SKM-1 (cell line): ENCODE measurements around the gene EDAR.

ENCODE experiments used
- DNase-seq: peaks from one replicate; lab custom pipeline; 2025; ENCODE audit not compliant: unreplicated experiment; lab: John Stamatoyannopoulos, UW

EDAR gene

DNA sequence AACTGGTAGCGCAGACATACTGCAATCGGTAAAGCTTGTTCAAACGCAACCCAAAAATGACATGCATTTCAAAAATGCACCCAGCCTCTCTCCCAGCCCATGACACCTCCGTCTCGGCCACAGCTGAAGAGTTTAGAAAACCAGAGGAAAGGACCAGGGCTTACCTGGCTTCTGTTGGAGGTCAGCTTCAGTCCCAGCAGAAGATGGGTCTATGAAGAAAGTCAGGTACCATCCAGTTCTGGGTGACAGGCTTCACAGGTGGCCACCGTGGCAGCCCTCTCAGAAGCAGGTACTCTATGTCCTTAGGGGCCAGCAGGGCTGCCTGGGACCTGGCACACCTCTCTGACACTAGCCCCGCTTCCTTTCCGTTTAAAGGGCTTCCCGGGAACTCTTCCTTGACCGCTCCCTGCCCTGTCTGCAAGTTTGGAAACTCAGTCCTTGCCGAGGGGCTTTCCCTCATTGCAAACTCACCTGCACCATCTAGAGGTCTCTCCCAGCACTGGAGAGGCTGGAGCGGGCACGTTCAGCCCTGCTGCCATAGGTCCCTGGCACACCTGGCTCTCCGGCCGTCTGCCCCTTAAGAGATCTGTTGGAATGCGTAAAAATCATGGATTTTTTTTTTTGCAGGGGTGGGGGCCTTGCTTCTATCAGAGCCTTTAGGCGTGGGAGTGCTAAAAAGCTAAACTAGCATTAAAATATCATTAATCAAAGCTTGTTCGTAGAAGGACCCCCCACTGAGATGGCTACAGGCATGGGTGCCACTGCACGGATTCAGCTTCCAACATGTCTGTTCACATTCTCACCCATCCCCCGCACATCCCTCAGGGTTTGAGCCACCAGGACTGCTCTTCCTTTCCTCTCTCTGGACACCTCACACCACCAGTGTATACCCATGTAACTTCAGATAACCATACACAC, at the start of gene EDAR:
EDAR (minus strand) TSS at position 425 of the 918 bp plus-strand sequence. CDS start 58,206 bp downstream, outside the sequence.
- no peak for DNase-seq

DNA sequence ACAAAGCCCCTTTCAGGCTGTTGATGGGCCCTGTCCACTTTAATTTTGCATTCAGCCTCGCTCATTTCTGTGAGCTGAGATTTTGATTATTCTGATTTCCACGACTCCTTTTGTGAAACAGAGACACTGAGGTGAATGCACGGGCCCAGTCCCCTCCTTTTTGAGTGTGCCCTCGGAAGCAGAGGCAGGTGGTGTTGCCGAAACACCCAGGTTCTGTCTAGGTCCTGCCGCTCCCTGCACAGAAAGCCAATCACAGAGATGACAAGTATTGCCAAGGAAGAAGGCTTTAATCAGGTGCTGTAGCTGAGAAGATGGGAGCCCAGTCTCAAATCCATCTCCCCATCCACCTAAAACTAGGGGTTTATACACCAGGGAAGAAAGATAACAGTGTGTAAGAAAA, 44.2 kb upstream of the EDAR start:
- DNase-seq: no peak

GRCh38 chr2:109032229-109032820, 43.3 kb upstream of the EDAR start:
- no peak for DNase-seq

GRCh38 chr2:109031476-109032228, 42.6 kb upstream of the EDAR start:
- peak; percentile 95 for DNase-seq

DNA sequence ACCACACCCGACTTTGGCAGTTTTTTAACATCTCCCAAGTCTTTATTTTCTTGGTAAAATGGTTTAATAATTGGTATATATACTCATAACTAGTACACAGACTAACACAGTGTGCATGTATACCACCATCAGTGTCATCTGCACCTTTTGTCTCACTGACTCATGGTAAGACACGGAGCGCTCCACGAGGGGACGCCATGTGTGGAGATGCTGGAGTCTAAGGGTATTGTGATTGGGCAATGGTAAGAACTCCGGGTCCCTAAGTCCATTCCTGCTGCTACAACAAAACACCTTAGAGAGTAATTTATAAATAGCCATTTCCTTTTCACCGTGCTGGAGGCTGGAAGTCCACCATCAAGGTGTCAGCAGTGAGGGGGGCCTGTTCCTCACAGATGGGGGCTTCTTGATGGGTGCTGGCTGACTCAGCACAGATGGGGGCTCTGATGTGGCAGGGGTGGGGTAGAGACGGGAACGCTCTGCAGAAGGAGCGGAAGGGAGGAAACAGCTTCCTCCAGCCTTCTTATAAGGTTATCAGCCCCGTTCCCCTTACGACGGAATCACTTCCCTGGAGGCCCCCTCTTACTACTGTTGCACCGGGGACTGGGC, 42.0 kb upstream of the EDAR start:
- no peak for DNase-seq

GRCh38 chr2:109029490-109030201, 40.6 kb upstream of the EDAR start:
- no peak for DNase-seq

DNA sequence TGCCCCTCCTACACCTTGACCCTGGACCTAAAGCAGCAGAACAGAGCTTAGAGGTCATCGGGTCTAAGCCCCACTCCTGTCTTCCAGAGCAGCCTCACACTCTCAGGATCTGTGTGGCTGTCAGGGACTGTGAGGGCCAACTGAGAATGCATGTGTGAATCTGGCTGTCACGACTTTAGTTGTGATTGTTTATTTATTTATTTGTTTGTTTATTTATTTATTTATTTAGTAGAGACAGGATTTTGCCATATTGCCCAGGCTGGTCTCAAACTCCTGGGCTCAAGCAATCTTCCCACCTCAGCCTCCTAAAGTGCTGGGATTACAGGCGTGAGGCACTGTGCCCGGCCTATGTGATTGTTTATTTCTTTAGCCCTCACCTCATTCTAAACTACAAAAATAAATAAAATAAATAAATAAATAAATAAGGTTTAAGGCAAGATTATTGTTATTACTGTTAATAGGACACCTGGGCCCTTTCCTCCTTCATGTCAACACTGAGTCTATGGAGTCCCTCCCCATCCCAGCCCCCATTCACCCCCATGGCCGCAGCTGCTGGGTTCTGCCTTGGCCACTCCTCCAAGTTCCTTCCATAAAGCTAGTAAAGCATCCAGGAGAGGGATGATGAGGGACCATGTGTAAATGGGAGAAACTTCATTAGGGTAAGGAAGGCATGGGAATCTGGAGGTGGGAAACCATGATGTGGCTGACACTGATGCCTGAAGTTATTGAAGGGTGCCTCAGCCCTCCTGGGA, 39.9 kb upstream of the EDAR start:
- DNase-seq: no peak

- no peak for DNase-seq
These were observed 39.3 kb upstream of the EDAR start for GRCh38 chr2:109028277-109028676.

- DNase-seq: no peak
These were observed 38.7 kb upstream of the EDAR start for GRCh38 chr2:109027702-109028101.

- DNase-seq: no peak
These were observed 35.5 kb upstream of the EDAR start for GRCh38 chr2:109024477-109024876.

GRCh38 chr2:109021895-109022300, 32.9 kb upstream of the EDAR start:
- no peak for DNase-seq

DNA sequence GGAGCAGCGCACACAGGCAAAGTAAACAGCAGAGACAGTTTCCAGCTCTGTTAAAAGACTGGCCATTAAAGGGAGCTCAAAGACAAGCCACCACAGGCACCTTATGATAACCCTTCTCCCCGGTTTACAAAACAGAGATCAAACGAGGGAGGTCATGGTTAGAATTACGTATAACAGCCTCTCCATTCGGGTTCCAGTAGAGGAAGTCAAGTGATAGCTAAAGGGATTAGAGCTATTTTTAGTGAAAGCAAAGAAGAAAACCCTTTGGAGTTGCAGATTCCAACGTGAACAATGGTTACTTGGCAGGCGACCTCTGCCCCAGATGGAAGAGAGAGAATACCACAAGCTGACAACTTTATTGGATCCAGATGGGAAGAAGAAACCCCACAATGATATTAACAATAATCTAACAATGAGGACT, 31.2 kb upstream of the EDAR start:
- no peak for DNase-seq

- no peak for DNase-seq
These were observed 29.4 kb upstream of the EDAR start for GRCh38 chr2:109018452-109018851.

DNA sequence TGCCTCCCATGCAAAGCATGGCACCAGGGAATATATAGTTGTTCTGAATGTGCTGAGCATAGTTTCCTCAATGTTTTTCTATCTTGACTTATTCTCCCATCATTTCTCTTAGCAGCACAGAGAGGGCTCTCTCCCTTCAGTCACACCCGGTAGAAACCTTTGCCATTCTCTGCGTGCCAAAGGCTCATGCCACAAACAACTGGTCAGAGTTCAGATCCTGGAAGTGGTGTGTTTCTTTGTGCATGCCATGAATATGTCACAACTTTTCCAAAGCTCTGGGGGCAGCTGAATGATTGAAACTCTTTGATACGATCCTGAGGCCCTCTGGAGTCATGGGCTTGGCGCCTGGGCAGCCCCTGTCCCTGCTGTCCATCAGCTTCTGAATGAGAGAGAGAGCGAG, 28.0 kb upstream of the EDAR start:
- no peak for DNase-seq

GRCh38 chr2:109016376-109016775, 27.4 kb upstream of the EDAR start:
- DNase-seq: no peak

DNA sequence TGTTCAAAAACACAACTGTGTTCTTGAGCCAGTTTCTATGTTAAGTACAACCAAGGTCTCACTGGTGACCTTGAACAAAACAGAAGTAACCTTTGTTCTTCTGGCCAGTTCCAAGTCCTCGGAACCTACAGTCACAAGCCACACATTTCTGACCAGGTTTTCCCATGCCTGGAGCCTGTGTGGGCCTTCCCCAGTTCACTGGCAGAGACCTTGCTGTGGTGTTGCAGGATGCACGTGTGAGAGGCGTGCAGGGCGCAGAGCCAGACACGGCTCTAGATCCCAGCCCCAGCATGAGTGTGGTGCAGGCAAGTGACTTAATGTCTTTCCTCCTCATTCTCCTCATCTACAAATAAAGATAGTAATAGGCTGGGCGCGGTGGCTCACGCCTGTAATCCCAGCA, 25.5 kb upstream of the EDAR start:
- no peak for DNase-seq

DNA sequence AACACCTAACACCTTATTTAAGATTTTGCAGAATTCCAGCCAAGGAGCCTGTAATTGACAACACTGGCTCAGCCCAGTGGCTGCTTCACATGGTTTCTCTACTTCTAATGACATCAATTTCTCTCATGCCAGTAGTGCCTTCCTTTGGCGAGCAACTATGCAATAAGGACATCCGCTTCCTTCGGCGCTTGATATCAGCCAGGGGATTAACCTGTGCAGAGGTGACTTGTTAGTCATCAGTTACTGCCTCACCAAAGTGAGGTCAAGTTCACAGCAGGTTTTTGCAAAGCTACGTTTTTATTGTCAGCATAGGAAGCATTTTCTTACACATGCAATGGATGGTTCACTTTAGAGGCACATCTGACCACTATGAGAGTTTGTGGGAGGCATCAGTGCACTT, 24.0 kb upstream of the EDAR start:
- no peak for DNase-seq

GRCh38 chr2:109009920-109010610, 21.0 kb upstream of the EDAR start:
- no peak for DNase-seq

DNA sequence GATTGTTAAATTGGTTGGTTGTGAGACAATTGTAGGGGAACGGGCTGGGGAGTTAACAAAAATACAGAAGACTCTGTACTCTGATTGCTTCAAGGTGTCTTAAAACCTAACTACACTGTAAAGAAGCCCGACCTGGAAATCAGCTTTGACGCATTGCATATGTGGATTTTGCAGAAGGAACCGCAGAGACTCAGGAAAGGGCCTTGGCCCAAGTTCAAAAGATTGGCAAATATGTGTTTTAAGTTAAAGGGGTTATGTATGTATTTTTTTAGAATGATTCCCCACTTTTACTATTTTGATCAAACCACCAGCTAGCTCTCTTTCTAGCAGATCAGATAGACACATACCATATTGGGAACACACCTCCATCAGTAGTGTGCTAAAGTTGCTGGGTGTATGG, 18.0 kb upstream of the EDAR start:
- DNase-seq: no peak
